Astrocyte (in vitro differentiated cells and primary cell): ENCODE results near the gene KIRREL3. TPM values are rescaled to one million over a fixed set of nuclear protein-coding genes. Genes with fewer than 3 reads are reported as not detected.

Source experiments
- DNase-seq: peaks from one replicate; pipeline ENCODE4 v3.0.0-alpha.2; 2010; ENCODE audit warnings: low read depth
- FAIRE-seq: peaks from 2 replicates; lab custom pipeline; 2011; peaks lifted over from hg19 to GRCh38; lab: Jason Lieb, UNC
- H2AFZ ChIP-seq: 2 replicates; pipeline ENCODE4 v1.6.0; 2012; ENCODE audit warnings: low read depth, low read length, inconsistent platforms
- H3K27ac ChIP-seq: 2 replicates; pipeline ENCODE4 v1.5.1; 2011; ENCODE audit warnings: low read depth, low read length, inconsistent platforms
- H3K27me3 ChIP-seq: 2 replicates; pipeline ENCODE4 v1.6.0; 2011; ENCODE audit warnings: low read length, inconsistent platforms; ENCODE audit not compliant: insufficient read depth
- H3K36me3 ChIP-seq: 2 replicates; pipeline ENCODE4 v1.5.1; 2011; ENCODE audit warnings: low read length, inconsistent platforms; ENCODE audit not compliant: insufficient read depth
- H3K4me1 ChIP-seq: 2 replicates; pipeline ENCODE4 v1.5.1; 2011; ENCODE audit warnings: low read length, inconsistent platforms; ENCODE audit not compliant: insufficient read depth
- H3K4me2 ChIP-seq: 2 replicates; pipeline ENCODE4 v1.6.0; 2012; ENCODE audit warnings: low read length, inconsistent platforms
- H3K4me3 ChIP-seq: 2 replicates; pipeline ENCODE4 v1.5.1; 2011; ENCODE audit warnings: low read depth, mild to moderate bottlenecking, low read length, inconsistent platforms; ENCODE audit not compliant: insufficient read depth
- H3K79me2 ChIP-seq: 2 replicates; pipeline ENCODE4 v1.6.0; 2012; ENCODE audit warnings: mild to moderate bottlenecking, low read length, inconsistent platforms; ENCODE audit not compliant: insufficient read depth
- H3K9ac ChIP-seq: 2 replicates; pipeline ENCODE4 v1.6.0; 2012; ENCODE audit warnings: mild to moderate bottlenecking, low read length, inconsistent platforms
- H3K9me3 ChIP-seq: 2 replicates; pipeline ENCODE4 v1.5.1; 2012; ENCODE audit warnings: low read depth, mild to moderate bottlenecking, low read length, inconsistent platforms; ENCODE audit not compliant: insufficient read depth
- H4K20me1 ChIP-seq: 2 replicates; pipeline ENCODE4 v1.6.0; 2012; ENCODE audit warnings: low read length, inconsistent platforms; ENCODE audit not compliant: insufficient read depth
- H3K27ac Mint-ChIP-seq: one replicate; pipeline ENCODE4 v1.8.0; 2021; ENCODE audit warnings: mild to moderate bottlenecking, mixed read lengths; ENCODE audit not compliant: unreplicated experiment
- H3K27me3 Mint-ChIP-seq: one replicate; pipeline ENCODE4 v1.8.0; 2021; ENCODE audit warnings: low read depth, mixed read lengths; ENCODE audit not compliant: unreplicated experiment
- H3K36me3 Mint-ChIP-seq: one replicate; pipeline ENCODE4 v1.8.0; 2021; ENCODE audit warnings: low read depth, mixed read lengths; ENCODE audit not compliant: unreplicated experiment
- H3K4me1 Mint-ChIP-seq: one replicate; pipeline ENCODE4 v1.8.0; 2021; ENCODE audit warnings: low read depth, mixed read lengths; ENCODE audit not compliant: unreplicated experiment
- H3K4me3 Mint-ChIP-seq: one replicate; pipeline ENCODE4 v1.8.0; 2021; ENCODE audit warnings: mild to moderate bottlenecking, moderate library complexity, mixed read lengths; ENCODE audit not compliant: unreplicated experiment
- H3K9me3 Mint-ChIP-seq: one replicate; pipeline ENCODE4 v1.8.0; 2021; ENCODE audit warnings: mild to moderate bottlenecking, mixed read lengths; ENCODE audit not compliant: unreplicated experiment
- EZH2 ChIP-seq: IDR thresholded peaks from 2 replicates; pipeline ENCODE4 v1.6.1; 2012; ENCODE audit warnings: mild to moderate bottlenecking, low read length, inconsistent platforms; ENCODE audit not compliant: insufficient read depth
- total RNA-seq: library from RNA; stranded (reverse); gene quantifications from 2 replicates; pipeline ENCODE4 v1.2.1, GENCODE V29; 2021
- TF ChIP-seq, protein P1 (sequence below): IDR thresholded peaks from 2 replicates; pipeline ENCODE4 v1.5.1; 2011; ENCODE audit warnings: low read depth, mild to moderate bottlenecking, inconsistent platforms, low read length, moderate library complexity; ENCODE audit not compliant: insufficient read depth

Gene KIRREL3
- total RNA-seq, 1 donor from 2014 or later, result 0.91 TPM

GRCh38 chr11:126518071-126518971 is 482.2 kb downstream of the KIRREL3 start:
- no peaks in the 10 kb centered on the region for H3K4me1 ChIP-seq
- H3K9me3 ChIP-seq, result no peaks in the 10 kb centered on the region
- H4K20me1 ChIP-seq, result no peaks in the 10 kb centered on the region
- Mint-ChIP-seq H3K4me3 (no peak overlapping the region), H3K9me3 (peaks cover 1% of the 10 kb centered on the region), H3K4me1 (peaks cover 3% of the 10 kb centered on the region), H3K27ac (no peak overlapping the region), H3K36me3 (no peaks in the 10 kb centered on the region), H3K27me3 (peaks cover 62% of the 10 kb centered on the region)
- no peaks in the 10 kb centered on the region for H3K36me3 ChIP-seq
- H3K4me2 ChIP-seq, result no peak overlapping the region
- H3K9ac ChIP-seq, result no peak overlapping the region
- H3K4me3 ChIP-seq, result no peak overlapping the region
- no peaks in the 10 kb centered on the region for H3K27me3 ChIP-seq
- H2AFZ ChIP-seq, result no peak overlapping the region
- TF ChIP-seq, protein P1, sequence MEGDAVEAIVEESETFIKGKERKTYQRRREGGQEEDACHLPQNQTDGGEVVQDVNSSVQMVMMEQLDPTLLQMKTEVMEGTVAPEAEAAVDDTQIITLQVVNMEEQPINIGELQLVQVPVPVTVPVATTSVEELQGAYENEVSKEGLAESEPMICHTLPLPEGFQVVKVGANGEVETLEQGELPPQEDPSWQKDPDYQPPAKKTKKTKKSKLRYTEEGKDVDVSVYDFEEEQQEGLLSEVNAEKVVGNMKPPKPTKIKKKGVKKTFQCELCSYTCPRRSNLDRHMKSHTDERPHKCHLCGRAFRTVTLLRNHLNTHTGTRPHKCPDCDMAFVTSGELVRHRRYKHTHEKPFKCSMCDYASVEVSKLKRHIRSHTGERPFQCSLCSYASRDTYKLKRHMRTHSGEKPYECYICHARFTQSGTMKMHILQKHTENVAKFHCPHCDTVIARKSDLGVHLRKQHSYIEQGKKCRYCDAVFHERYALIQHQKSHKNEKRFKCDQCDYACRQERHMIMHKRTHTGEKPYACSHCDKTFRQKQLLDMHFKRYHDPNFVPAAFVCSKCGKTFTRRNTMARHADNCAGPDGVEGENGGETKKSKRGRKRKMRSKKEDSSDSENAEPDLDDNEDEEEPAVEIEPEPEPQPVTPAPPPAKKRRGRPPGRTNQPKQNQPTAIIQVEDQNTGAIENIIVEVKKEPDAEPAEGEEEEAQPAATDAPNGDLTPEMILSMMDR, result no peak
- no peak for TF ChIP-seq EZH2
- FAIRE-seq, result no peak
- DNase-seq, result no peak
- H3K79me2 ChIP-seq, result no peaks in the 10 kb centered on the region
- no peak overlapping the region for H3K27ac ChIP-seq

GRCh38 chr11:126515501-126515900 is 485.1 kb downstream of the KIRREL3 start:
- no peaks in the 10 kb centered on the region for H3K79me2 ChIP-seq
- Mint-ChIP-seq H3K27ac (no peak overlapping the region), H3K4me3 (no peak overlapping the region), H3K36me3 (no peaks in the 10 kb centered on the region), H3K27me3 (peaks cover 76% of the 10 kb centered on the region), H3K9me3 (no peaks in the 10 kb centered on the region), H3K4me1 (no peaks in the 10 kb centered on the region)
- FAIRE-seq, result no peak
- no peaks in the 10 kb centered on the region for H3K36me3 ChIP-seq
- no peaks in the 10 kb centered on the region for H3K27me3 ChIP-seq
- H3K9me3 ChIP-seq, result no peaks in the 10 kb centered on the region
- TF ChIP-seq EZH2, result no peak
- TF ChIP-seq, protein P1, result no peak
- H3K27ac ChIP-seq, result no peak overlapping the region
- H3K4me2 ChIP-seq, result no peak overlapping the region
- DNase-seq, result no peak
- no peak overlapping the region for H2AFZ ChIP-seq
- no peaks in the 10 kb centered on the region for H3K4me1 ChIP-seq
- no peaks in the 10 kb centered on the region for H4K20me1 ChIP-seq
- H3K4me3 ChIP-seq, result no peak overlapping the region
- H3K9ac ChIP-seq, result no peak overlapping the region
